ENCODE results near the gene CPEB2. TPM values are rescaled to one million over a fixed set of nuclear protein-coding genes. Genes with fewer than 3 reads are reported as not detected.

Gene CPEB2
- total RNA-seq, 2 donors from 2014 or later, result 17.2 to 29.3 TPM

DNA sequence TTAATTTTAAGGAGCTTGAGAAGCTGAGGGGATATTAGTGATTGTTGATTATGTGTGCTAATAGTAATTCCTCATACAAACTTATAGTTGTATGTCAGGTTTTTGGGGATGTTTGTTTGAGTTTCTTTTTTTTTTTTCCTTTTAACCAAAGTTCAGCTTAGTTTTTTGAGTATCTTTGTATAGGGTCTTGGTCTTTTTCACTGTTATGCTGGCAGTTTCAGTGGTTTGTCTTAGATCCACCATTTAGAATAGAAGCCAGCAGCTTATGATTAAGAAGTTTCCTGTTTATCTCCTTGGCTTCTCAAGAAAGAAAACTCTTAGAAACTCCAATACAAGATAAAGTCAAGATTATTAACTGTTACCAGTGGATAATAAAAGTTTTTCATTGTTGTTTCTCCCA, 16.1 kb downstream of the CPEB2 start:
- no peaks in the 10 kb centered on the region for H3K27me3 Mint-ChIP-seq

DNA sequence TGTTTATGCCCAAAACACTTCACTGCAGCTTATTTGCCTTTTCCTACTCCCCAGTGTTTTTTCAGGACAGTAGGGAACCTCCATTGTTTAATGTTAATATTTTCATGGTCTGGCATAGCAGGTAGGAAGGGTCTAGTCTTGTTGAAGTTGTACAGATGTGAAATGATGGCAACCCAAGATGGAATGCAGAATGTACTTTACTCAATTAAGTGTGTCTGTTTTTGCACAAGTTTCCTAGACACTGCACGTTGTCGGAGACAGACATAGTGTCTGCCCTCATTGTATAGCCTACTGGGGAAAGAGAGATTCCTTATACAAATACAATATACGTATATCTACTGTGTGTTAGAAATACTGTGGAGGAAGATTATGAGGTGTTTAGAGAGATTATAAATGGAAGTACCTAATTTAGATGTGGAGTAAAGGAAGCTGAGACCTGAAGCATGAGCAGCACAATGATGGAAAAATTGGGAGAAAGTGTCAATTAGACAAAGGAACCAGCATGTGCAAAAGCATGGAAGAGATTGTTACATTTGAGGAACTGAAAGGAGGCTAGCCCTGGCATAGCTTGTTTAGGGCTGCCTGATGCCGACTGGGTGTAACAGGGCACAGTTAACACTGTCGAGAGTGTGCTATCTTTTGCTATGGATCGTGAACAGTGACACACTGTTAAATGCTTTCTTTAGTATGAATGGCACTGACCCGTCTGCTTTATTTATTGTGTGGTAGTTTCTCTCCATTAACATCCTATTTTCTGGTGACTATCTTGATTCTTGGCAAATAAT, 18.4 kb downstream of the CPEB2 start:
- peak overlapping the region; percentile 57 for H3K27ac Mint-ChIP-seq
- DNase-seq (no peak), ATAC-seq (no peak)
- H3K4me3 Mint-ChIP-seq, result no peak overlapping the region
- no peaks in the 10 kb centered on the region for H3K27me3 Mint-ChIP-seq
- no peaks in the 10 kb centered on the region for H3K9me3 ChIP-seq (ENCODE audit: control insufficient read depth, low read length, poor library complexity, severe bottlenecking)
- peaks cover 2% of the 10 kb centered on the region for H3K36me3 Mint-ChIP-seq (ENCODE audit: low read depth)
- peaks cover 30% of the 10 kb centered on the region for H3K4me1 Mint-ChIP-seq

More for the DNA sequence above, 16.1 kb downstream of the CPEB2 start:
- H3K36me3 Mint-ChIP-seq (ENCODE audit: low read depth), result peaks cover 2% of the 10 kb centered on the region
- H3K9me3 ChIP-seq (ENCODE audit: control insufficient read depth, low read length, poor library complexity, severe bottlenecking), result no peaks in the 10 kb centered on the region
- no peak overlapping the region for H3K4me3 Mint-ChIP-seq
- peaks cover 27% of the 10 kb centered on the region for H3K4me1 Mint-ChIP-seq
- DNase-seq (no peak), ATAC-seq (no peak)
- no peak overlapping the region for H3K27ac Mint-ChIP-seq

DNA sequence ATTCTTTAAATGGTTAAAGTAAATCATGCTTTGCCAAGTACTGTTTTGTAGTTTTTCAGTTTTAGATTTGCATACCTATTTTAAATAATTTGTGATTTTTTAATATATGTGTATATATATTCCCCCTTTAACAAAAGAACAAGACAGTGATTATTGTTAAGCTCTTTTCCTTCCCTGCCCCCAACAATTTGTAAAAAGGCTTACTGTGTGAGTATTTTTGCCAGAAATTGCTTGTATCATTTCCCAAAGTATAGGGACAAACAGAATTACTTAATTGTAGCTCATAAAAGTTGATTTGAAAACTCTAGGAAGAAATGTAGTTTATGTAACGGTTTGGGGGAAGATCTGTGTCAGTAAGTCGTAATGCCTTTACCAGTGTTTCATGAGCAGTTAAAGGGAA, 19.0 kb downstream of the CPEB2 start:
- Mint-ChIP-seq H3K27ac (peak overlapping the region; percentile 39), H3K36me3 (ENCODE audit: low read depth) (peaks cover 2% of the 10 kb centered on the region), H3K4me3 (no peak overlapping the region), H3K27me3 (no peaks in the 10 kb centered on the region), H3K4me1 (peaks cover 24% of the 10 kb centered on the region)
- no peak for ATAC-seq
- no peak for DNase-seq
- H3K9me3 ChIP-seq (ENCODE audit: control insufficient read depth, low read length, poor library complexity, severe bottlenecking), result no peaks in the 10 kb centered on the region

DNA sequence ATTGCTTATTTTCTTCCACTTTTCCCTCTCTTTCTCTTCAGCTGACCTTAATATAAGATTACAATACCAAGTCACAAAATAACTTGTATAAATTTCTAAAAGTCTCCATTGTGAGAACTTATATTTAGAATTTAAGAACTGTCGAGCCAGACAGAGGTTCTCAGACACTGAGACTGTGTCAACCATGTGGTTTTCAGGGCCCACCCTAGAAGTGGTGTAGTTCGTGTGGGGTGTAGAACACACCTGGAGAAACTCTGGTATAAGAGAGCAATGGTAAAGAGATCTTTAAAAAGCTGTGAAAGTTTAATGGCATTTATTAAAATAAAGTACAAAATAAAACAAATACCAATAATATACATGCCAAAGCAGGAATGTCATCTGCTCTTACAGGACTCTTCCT, 19.7 kb downstream of the CPEB2 start:
- Mint-ChIP-seq H3K4me3 (no peak overlapping the region), H3K36me3 (ENCODE audit: low read depth) (peaks cover 2% of the 10 kb centered on the region), H3K27me3 (no peaks in the 10 kb centered on the region), H3K4me1 (peaks cover 24% of the 10 kb centered on the region), H3K27ac (peak overlapping the region; percentile 39)
- ATAC-seq (no peak), DNase-seq (no peak)
- H3K9me3 ChIP-seq (ENCODE audit: control insufficient read depth, low read length, poor library complexity, severe bottlenecking), result no peaks in the 10 kb centered on the region

DNA sequence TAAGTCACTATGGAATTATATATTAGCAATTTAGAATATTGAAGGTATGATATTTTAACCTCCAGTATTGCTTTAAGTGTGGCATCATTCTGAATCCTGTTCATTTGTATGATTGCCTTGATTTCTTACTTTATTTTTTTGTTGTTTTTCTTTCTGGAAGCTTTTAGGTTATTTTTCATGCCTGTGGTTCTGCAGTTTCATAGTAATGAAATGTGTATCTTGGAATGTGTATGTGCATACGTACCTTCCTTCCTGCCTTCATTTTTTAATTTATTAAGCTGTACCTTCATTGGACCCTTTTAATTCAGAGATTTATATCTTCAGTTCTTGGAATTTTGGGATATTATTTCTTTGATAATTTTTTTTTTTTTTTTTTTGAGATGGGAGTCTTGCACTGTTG, 22.1 kb downstream of the CPEB2 start:
- no peaks in the 10 kb centered on the region for H3K27me3 Mint-ChIP-seq
- no peak for ATAC-seq
- H3K4me1 Mint-ChIP-seq, result peaks cover 30% of the 10 kb centered on the region
- H3K9me3 ChIP-seq (ENCODE audit: control insufficient read depth, low read length, poor library complexity, severe bottlenecking), result no peaks in the 10 kb centered on the region
- no peak overlapping the region for H3K4me3 Mint-ChIP-seq
- peaks cover 5% of the 10 kb centered on the region for H3K36me3 Mint-ChIP-seq (ENCODE audit: low read depth)
- DNase-seq, result no peak
- H3K27ac Mint-ChIP-seq, result peak overlapping the region; percentile 39

DNA sequence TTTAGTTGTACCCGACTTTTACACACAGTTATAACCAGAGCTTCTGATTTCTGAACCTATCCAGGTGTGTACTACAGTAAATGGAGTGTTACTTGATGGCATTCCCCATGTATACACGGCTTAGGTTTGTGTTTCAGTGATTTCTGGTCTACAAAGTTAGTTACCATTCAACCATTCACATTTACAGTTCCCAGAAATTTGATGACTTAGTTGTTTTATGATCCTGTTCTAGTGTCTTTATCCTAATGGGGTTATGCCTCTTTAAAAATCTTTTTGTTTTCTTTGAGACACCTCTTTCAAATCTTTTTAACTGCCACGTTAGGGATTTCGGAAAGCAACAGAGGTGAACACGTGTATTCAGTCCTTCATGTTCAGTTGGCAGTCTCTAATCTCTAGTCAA, 23.4 kb downstream of the CPEB2 start:
- peaks cover 26% of the 10 kb centered on the region for H3K4me1 Mint-ChIP-seq
- ATAC-seq, result no peak
- H3K9me3 ChIP-seq (ENCODE audit: control insufficient read depth, low read length, poor library complexity, severe bottlenecking), result no peaks in the 10 kb centered on the region
- no peak for DNase-seq
- H3K27ac Mint-ChIP-seq, result peak overlapping the region; percentile 39
- H3K36me3 Mint-ChIP-seq (ENCODE audit: low read depth), result peaks cover 3% of the 10 kb centered on the region
- H3K4me3 Mint-ChIP-seq, result no peak overlapping the region
- no peaks in the 10 kb centered on the region for H3K27me3 Mint-ChIP-seq

DNA sequence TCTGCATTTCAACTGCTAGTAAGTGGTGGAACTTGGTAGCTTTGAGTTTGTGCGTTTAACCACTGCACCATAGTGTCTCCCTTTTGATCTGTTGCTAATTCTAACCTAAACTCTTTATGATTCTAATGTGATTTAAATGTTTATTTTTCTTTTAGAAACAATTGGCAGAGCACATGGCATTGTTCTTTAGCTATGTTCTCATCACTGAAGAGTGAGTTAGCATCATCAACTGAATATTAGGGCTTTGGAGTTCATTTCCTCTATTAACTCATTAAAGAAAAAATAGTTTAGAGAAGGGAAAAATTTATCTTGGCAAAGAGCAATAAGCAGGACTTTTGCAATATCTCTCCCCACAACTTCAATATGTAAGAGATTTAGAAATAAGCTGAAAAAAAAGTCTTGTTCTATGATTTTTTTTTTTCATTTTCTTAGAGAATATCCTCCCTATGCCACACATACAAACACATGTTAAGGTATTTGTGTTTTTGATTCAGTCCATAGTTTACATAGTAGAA, 25.7 kb downstream of the CPEB2 start:
- ATAC-seq (no peak), DNase-seq (no peak)
- Mint-ChIP-seq H3K4me3 (no peak overlapping the region), H3K4me1 (peaks cover 18% of the 10 kb centered on the region), H3K27ac (no peak overlapping the region), H3K27me3 (no peaks in the 10 kb centered on the region), H3K36me3 (ENCODE audit: low read depth) (peaks cover 2% of the 10 kb centered on the region)
- H3K9me3 ChIP-seq (ENCODE audit: control insufficient read depth, low read length, poor library complexity, severe bottlenecking), result no peaks in the 10 kb centered on the region

DNA sequence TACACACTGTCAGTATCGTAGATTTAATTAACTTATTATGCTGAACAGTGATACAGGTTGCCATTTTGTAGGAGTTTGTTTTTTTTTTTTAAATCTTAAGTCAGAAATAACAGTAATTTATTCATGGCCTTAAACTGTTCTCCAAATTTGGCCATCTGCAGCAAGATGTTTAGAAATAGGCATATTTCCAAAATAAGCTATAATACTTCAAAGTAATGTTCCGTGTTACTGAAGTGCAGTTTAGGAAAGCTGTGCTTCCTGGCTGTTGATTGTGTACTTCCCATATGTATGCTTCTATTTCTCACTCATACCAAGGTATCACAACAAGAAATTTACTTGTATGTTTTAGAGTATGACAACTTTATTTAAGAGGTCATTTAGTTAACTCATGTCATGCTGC, 28.9 kb downstream of the CPEB2 start:
- Mint-ChIP-seq H3K4me1 (peaks cover 13% of the 10 kb centered on the region), H3K27ac (no peak overlapping the region)

DNA sequence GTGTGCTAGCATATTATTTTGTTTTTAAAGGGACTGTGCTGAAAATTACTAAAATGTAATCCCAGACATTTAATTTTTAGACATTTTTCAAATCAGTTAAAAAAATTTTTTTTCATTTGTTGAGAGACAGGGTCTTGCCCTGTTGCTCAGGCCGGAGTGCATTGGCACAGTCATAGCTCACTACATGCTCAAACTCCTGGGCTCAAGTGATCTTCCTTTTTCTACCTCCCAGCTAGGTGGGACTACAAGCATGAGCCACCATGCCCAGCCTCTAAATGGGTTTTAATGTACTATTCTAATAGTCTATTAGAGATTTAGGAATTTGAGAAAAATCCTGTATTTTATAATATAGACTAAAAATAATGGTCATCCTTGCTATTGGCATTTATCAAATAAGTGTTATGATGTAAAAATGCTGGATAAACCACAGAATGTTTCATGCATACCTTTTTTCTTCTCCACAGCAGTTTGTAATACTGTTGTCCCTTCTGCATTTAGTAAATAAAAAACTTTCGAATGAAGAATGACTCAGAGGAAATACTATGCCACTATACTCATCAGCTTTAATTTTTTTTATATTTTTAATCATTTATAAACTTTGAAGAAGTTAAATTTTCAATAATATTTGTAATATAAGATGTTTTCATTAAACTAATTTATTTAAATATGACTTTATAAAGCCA, 29.9 kb downstream of the CPEB2 start:
- H3K27ac Mint-ChIP-seq, result no peak overlapping the region
- no peak overlapping the region for H3K4me3 Mint-ChIP-seq
- H3K36me3 Mint-ChIP-seq (ENCODE audit: low read depth), result peaks cover 7% of the 10 kb centered on the region
- ATAC-seq (no peak), DNase-seq (no peak)
- no peaks in the 10 kb centered on the region for H3K9me3 ChIP-seq (ENCODE audit: control insufficient read depth, low read length, poor library complexity, severe bottlenecking)
- H3K4me1 Mint-ChIP-seq, result peaks cover 13% of the 10 kb centered on the region
- H3K27me3 Mint-ChIP-seq, result no peaks in the 10 kb centered on the region

More for the DNA sequence above, 28.9 kb downstream of the CPEB2 start:
- DNase-seq, result no peak
- no peaks in the 10 kb centered on the region for H3K27me3 Mint-ChIP-seq
- H3K36me3 Mint-ChIP-seq (ENCODE audit: low read depth), result peaks cover 7% of the 10 kb centered on the region
- no peaks in the 10 kb centered on the region for H3K9me3 ChIP-seq (ENCODE audit: control insufficient read depth, low read length, poor library complexity, severe bottlenecking)
- ATAC-seq, result no peak
- no peak overlapping the region for H3K4me3 Mint-ChIP-seq

DNA sequence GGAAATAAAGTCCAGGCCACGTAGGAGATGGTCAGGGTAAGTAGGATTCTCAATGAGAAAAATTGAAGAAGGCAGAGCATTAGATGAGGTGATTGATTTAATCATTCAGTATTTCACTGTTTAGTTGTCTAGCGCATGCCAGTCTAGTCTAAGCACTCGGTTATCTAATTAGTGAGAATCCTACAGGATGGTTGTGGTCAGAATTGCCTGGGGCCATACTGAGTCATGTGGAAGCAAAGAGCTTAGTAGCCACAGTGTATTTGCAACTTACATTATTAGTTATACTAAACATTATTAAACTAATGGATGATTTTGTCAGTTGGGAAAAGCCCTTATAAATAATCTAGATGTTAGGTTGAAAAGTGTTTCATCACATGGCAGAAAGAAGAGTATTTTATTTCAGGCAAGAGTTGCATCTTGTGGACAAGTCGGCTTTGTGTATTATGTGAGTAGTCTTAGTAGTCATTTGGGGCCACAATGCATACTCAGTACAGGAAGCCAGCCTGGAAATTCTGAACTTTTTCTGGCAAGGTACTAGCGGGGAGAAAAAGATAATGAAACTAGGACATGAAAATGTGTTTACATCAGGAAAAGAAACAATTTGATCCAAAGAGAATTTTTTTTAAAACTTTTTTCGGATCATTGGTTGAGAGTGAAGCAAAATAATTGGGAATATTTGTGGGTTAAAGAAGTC, 31.9 kb downstream of the CPEB2 start:
- H3K4me1 Mint-ChIP-seq, result peaks cover 5% of the 10 kb centered on the region
- H3K27me3 Mint-ChIP-seq, result no peaks in the 10 kb centered on the region
- no peak for ATAC-seq
- H3K36me3 Mint-ChIP-seq (ENCODE audit: low read depth), result peaks cover 5% of the 10 kb centered on the region
- no peak overlapping the region for H3K4me3 Mint-ChIP-seq
- no peak for DNase-seq
- H3K27ac Mint-ChIP-seq, result peak overlapping the region; percentile 75
- H3K9me3 ChIP-seq (ENCODE audit: control insufficient read depth, low read length, poor library complexity, severe bottlenecking), result no peaks in the 10 kb centered on the region

DNA sequence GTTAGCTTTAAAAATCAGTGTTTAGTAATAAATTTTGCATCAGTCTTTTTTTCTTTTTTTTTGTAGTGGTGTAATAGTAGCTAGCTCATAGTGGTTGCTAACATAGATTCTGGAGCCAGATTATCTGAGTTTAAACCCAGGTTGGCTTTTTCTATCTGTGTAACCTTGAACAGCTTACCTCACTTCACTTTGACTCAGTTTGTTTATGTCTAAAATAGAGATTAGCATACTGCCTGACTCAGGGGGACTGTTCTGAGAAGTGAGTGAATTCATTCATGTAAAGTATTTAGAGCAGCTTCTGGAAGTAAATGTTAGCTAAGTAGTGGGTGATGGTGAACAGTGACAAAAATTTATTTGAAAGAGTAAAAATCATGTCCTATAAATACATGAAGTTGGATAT, 32.9 kb downstream of the CPEB2 start:
- Mint-ChIP-seq H3K27ac (peak overlapping the region; percentile 75), H3K36me3 (ENCODE audit: low read depth) (peaks cover 5% of the 10 kb centered on the region), H3K4me1 (peaks cover 2% of the 10 kb centered on the region), H3K4me3 (no peak overlapping the region), H3K27me3 (no peaks in the 10 kb centered on the region)
- no peaks in the 10 kb centered on the region for H3K9me3 ChIP-seq (ENCODE audit: control insufficient read depth, low read length, poor library complexity, severe bottlenecking)
- no peak for ATAC-seq
- DNase-seq, result no peak

DNA sequence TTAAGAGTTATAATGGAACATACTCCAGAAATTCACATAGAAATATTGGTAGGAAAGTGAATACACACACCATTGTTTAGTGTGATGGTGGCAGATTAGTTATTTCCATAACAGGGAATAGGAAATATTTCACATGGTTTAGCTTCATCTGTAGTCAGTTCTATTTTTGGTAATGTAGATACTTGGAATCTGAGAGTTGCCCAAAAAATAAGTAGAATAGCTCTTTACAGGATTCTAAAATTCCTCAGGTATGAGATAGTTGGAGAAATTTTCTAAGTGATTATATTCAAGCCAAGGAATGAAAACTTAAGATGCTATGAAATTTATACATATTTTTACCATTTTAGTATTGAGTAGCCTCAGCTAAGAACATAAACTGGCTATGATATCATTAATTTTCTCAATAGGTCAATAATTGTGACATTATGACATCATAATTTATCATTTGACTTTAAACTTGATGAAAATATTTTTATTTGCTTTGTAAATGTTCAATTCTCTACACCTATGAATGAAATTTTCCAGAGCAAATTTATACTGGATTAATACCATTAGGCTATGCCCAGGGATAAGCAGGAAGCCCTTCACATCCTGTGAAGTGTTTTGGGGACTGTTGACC, 35.8 kb downstream of the CPEB2 start:
- no peak for DNase-seq
- Mint-ChIP-seq H3K36me3 (ENCODE audit: low read depth) (peaks cover 5% of the 10 kb centered on the region), H3K27ac (no peak overlapping the region), H3K27me3 (no peaks in the 10 kb centered on the region), H3K4me1 (no peaks in the 10 kb centered on the region), H3K4me3 (no peak overlapping the region)
- H3K9me3 ChIP-seq (ENCODE audit: control insufficient read depth, low read length, poor library complexity, severe bottlenecking), result no peaks in the 10 kb centered on the region
- no peak for ATAC-seq

DNA sequence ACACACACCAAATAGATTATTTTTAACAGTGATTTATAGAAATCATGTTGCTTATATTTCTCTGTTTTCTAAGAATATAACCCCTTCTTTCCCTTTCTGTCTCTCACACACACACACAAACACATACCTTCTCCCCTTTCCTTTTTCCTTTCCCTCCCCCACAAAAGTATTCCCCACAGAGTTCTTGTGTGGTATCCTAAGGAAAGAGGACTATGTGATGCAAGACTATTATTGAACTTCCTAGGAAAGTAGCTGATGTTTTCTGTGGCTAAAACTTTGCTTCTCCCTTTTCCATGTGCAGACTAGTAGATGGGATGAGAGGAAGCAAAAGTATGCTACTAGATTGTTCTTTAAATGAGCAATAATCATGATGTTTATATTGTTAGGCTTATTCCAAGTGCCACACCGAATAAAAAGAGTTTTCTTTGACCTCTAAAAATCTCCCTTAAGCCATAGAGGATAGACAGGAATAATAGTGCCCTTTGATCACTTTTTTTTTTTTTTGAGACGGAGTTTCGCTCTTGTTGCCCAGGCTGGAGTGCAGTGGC, 38.7 kb downstream of the CPEB2 start:
- DNase-seq (no peak), ATAC-seq (no peak)
- no peaks in the 10 kb centered on the region for H3K9me3 ChIP-seq (ENCODE audit: control insufficient read depth, low read length, poor library complexity, severe bottlenecking)
- H3K27ac Mint-ChIP-seq, result no peak overlapping the region
- H3K4me3 Mint-ChIP-seq, result no peak overlapping the region
- no peaks in the 10 kb centered on the region for H3K36me3 Mint-ChIP-seq (ENCODE audit: low read depth)
- H3K27me3 Mint-ChIP-seq, result no peaks in the 10 kb centered on the region
- H3K4me1 Mint-ChIP-seq, result peaks cover 4% of the 10 kb centered on the region
